Body of pancreas (tissue), 4 donors: ENCODE results near the gene AP1M1. TPM values are rescaled to one million over a fixed set of nuclear protein-coding genes. Genes with fewer than 3 reads are reported as not detected.

Experiments
- ATAC-seq: fragments of 150-250 bp; one replicate; pipeline ENCODE4 v1.9.1; 2016
- DNase-seq, 4 donors: peaks; one replicate each; pipeline ENCODE4 v3.0.0-alpha.2; 2019
- H3K27ac ChIP-seq, 4 donors: fragments of 200-600 bp; sonication (generic); 1 replicate in 3 of 4; 2 replicates in 1 of 4; pipeline versions ENCODE4 v1.5.1 to v1.6.1; 2016 to 2019; ENCODE audit warnings: mild to moderate bottlenecking in 1 of 4, mixed read lengths in 1 of 4, moderate library complexity in 1 of 4
- H3K27me3 ChIP-seq, 2 donors: fragments of 200-600 bp; sonication (generic); one replicate each; pipeline ENCODE4 v1.6.0; 2016; ENCODE audit warnings: mild to moderate bottlenecking in 1 of 2
- H3K36me3 ChIP-seq, 2 donors: fragments of 200-600 bp; sonication (generic); replicated peaks in 1 of 2; 2 replicates each; pipeline ENCODE4 v1.5.1; 2016; ENCODE audit warnings: low read depth in 2 of 2; ENCODE audit not compliant: insufficient read depth in 1 of 2
- H3K4me1 ChIP-seq: fragments of 200-600 bp; sonication (generic); one replicate; pipeline ENCODE4 v1.6.0; 2016
- H3K4me3 ChIP-seq, 2 donors: fragments of 200-600 bp; sonication (generic); 1 replicate in 1 of 2; 2 replicates in 1 of 2; pipeline ENCODE4 v1.5.1; 2016 to 2019
- H3K9me3 ChIP-seq, 3 donors: fragments of 200-600 bp; sonication (generic); 1 replicate in 2 of 3; 2 replicates in 1 of 3; pipeline ENCODE4 v1.5.1; 2016
- CTCF ChIP-seq, 7 experiments: fragments of 450-650 bp in 4 of 7; fragments of 200-600 bp in 3 of 7; sonication (generic) in 3 of 7; IDR thresholded peaks; one replicate each; pipeline ENCODE4 v1.5.1; 2016 to 2019; ENCODE audit warnings: antibody characterized with exemption in 7 of 7
- POLR2A ChIP-seq, 3 donors: fragments of 450-650 bp; IDR thresholded peaks; one replicate each; pipeline ENCODE4 v1.6.1; 2016; ENCODE audit warnings: antibody characterized with exemption in 3 of 3, mild to moderate bottlenecking in 2 of 3
- WGBS, 2 donors: methylation state at CpG; one replicate each; pipeline ENCODE4 v1.1.5; 2017; 5-methylcytosine and 5-hydroxymethylcytosine counted together
- intact Hi-C: fragments of 100-400 bp; cut with DNase I; formaldehyde crosslinking; loops from one replicate; pipeline ENCODE4 v1.15.1; 2023
- total RNA-seq, 2 donors: library from RNA; depleted of rRNA; stranded (reverse); fragments of >200 nt; gene quantifications; one replicate each; pipeline ENCODE4 v1.1.0, GENCODE V29; 2016

AP1M1 gene
- total RNA-seq, 2 donors from 2014 or later = 22.3 to 23.1 TPM

GRCh38 chr19:16155128-16155527, 42.6 kb upstream of the AP1M1 start:
- Histone ChIP-seq H3K27me3 (no peaks in the 10 kb centered on the region), H3K27ac (no peak overlapping the region), H3K9me3 (no peaks in the 10 kb centered on the region), H3K4me1 (no peaks in the 10 kb centered on the region), H3K36me3 (no peaks in the 10 kb centered on the region), H3K4me3 (no peak overlapping the region)
- WGBS, 2 donors = 81 to 100% methylated on average over 1 of the region's 1 CpG
- ATAC-seq = no peak
- no peak for TF ChIP-seq POLR2A (IDR thresholded peaks at IDR 0.05)
- TF ChIP-seq CTCF (IDR thresholded peaks at IDR 0.05) = no peak
- intact Hi-C loops = no loop called here
- no peak for DNase-seq

- H3K27me3 ChIP-seq = no peaks in the 10 kb centered on the region
Measured at GRCh38 chr19:16156904-16157303, 40.8 kb upstream of the AP1M1 start.

DNA sequence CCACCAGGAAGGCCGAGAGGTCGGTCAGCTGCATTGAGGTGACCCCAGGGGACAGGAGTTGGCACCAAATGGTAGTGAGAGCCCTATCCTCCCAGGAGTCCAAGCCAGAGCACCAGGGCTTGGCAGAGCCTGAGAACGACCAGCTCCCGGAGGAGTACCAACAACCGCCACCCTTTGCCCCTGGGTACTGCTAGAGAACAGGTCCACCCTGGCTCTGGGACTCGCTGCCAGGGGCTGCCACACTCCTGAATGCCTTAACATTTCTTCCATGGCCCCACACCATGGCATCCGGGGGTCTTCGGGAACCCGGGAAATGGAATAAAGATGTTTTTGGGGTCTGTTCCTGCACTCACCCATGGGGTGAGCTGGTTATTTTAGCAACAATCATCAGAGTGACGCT, 40.1 kb upstream of the AP1M1 start:
- Histone ChIP-seq H3K9me3 (no peaks in the 10 kb centered on the region), H3K36me3 (no peaks in the 10 kb centered on the region), H3K27ac (no peak overlapping the region), H3K4me3 (no peak overlapping the region), H3K4me1 (no peaks in the 10 kb centered on the region), H3K27me3 (no peaks in the 10 kb centered on the region)
- intact Hi-C loops = no loop called here
- ATAC-seq = no peak
- DNase-seq = no peak
- TF ChIP-seq CTCF (IDR thresholded peaks at IDR 0.05) (no peak), POLR2A (IDR thresholded peaks at IDR 0.05) (no peak)
- WGBS, 2 donors = 84 to 92% methylated on average over 7 to 10 of the region's 10 CpGs

More at GRCh38 chr19:16156904-16157303, 40.8 kb upstream of the AP1M1 start:
- DNase-seq (no peak), ATAC-seq (no peak)
- Histone ChIP-seq H3K9me3 (no peaks in the 10 kb centered on the region), H3K27ac (no peak overlapping the region), H3K4me1 (no peaks in the 10 kb centered on the region), H3K36me3 (no peaks in the 10 kb centered on the region), H3K4me3 (no peak overlapping the region)
- TF ChIP-seq CTCF (IDR thresholded peaks at IDR 0.05) = no peak
- TF ChIP-seq POLR2A (IDR thresholded peaks at IDR 0.05) = no peak
- WGBS, 2 donors = 75 to 76% methylated on average over 6 of the region's 6 CpGs
- intact Hi-C loops = no loop called here

DNA sequence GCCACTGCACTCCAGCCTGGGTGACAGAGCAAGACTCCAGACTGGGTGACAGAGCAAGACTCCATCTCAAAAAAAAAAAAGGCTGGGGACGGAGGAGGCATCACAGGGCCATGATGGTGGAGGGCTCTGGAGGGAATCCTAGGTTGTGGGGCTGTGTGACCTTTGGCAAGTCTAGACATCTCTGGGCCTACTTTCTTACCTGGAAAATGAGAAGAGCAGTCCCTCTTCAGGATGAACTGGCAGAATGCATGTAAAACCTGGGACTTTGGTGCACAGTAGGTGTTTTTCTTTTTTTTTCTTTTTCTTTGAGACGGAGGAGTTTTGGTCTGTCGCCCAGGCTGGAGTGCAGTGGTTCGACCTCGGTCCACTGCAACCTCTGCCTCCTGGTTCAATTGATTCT, 38.1 kb upstream of the AP1M1 start:
- Histone ChIP-seq H3K4me1 (no peaks in the 10 kb centered on the region), H3K27ac (no peak overlapping the region), H3K27me3 (no peaks in the 10 kb centered on the region), H3K9me3 (no peaks in the 10 kb centered on the region), H3K36me3 (no peaks in the 10 kb centered on the region), H3K4me3 (no peak overlapping the region)
- TF ChIP-seq POLR2A (IDR thresholded peaks at IDR 0.05) = no peak
- no peak for DNase-seq
- 86 to 92% methylated on average over 5 of the region's 5 CpGs for WGBS, 2 donors
- intact Hi-C loops = no loop called here
- ATAC-seq = no peak

DNA sequence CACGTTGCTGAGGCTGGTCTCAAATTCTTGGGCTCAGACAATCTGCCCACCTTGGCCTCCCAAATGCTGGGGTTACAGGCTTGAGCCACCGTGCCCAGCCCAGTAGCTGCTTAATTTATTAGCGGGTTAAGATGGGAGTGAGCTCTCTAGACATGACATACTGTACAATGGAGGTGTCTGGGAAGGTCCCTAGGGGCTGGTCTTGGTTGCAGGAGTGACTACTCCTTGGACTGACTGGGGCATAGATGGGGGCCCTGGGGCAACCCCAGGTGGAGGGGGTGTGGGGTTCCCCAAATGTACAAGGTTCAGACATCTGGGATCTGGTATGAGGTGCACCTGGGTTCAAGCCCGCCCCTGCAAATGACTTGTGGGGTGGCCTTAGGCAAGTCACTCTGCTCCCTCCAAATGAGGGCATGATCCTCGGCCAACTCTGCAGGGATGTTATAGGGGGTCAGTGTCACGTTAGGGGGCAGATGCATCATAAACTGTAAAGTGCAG, 37.2 kb upstream of the AP1M1 start:
- Histone ChIP-seq H3K27me3 (no peaks in the 10 kb centered on the region), H3K27ac (no peak overlapping the region), H3K36me3 (no peaks in the 10 kb centered on the region), H3K4me1 (no peaks in the 10 kb centered on the region), H3K9me3 (no peaks in the 10 kb centered on the region), H3K4me3 (no peak overlapping the region)
- DNase-seq (no peak), ATAC-seq (no peak)
- 61 to 66% methylated on average over 4 to 6 of the region's 6 CpGs for WGBS, 2 donors
- no peak for TF ChIP-seq POLR2A (IDR thresholded peaks at IDR 0.05)
- TF ChIP-seq CTCF (IDR thresholded peaks at IDR 0.05) = no peak
- intact Hi-C loops = no loop called here
